DMS 273 treated with DMSO at 0.1 percent for 48 hours (cell line): Measurements from ENCODE around the gene COL5A1.
"Not testable (repeated sequence)": the region's sequence is repeated elsewhere in the genome, so short reads cannot be mapped to it uniquely, and the experiment has no call there.

ENCODE experiments used
- DNase-seq: peaks from one replicate; lab custom pipeline; 2025; lab: John Stamatoyannopoulos, UW

COL5A1 gene

DNA sequence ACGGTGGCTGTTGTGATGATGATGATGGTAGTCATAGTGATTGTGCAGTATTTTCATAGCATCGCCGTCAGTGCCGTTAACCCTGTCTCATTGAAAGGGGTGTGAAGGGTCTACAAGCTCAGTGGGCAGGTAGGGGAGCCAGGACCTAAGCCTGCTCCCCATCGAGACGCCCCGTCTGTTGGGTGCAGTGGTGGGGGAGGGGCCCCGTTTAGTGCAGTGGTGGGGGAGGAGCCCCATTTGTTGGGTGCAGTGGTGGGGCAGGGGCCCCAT, 68.6 kb downstream of the COL5A1 start:
- no peak for DNase-seq

DNA sequence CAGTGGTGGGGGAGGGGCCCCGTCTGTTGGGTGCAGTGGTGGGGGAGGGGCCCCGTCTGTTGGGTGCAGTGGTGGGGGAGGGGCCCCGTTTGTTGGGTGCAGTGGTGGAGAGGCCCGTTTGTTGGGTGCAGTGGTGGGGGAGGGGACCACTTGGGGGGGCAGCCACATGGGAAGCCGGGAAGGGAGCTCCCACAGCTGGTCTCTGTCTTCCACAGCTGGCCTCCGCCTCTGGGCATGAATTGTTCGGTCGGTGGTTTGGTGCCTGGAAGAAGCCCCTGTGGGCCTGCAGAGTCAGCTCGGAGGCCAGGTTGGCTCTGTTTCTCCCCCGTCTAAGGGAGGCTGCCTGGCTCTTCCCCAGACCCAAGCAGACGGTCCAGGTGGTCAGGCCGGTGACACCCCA, 69.3 kb downstream of the COL5A1 start:
- no peak for DNase-seq

- DNase-seq: no peak
These were observed 70.6 kb downstream of the COL5A1 start for GRCh38 chr9:134712243-134712642.

GRCh38 chr9:134712926-134713325, 71.3 kb downstream of the COL5A1 start:
- DNase-seq: no peak

DNA sequence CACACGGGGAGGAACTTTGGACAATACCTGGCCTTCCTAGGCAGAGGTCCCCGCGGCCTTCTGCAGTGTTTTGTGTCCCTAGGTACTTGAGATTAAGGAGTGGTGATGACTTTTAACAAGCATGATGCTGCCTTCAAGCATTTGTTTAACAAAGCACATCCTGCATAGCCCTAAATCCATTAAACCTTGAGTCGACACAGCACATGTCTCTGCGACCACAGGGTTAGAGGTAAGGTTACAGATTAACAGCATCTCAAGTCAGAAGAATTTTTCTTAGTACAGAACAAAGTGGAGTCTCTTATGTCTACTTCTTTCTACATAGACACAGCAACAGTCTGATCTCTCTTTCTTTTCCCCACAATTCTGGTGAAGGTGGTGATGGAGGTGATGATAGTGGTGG, 73.9 kb downstream of the COL5A1 start:
- DNase-seq: not testable (repeated sequence)

GRCh38 chr9:134716067-134716466, 74.5 kb downstream of the COL5A1 start:
- no peak for DNase-seq

- no peak for DNase-seq
These were observed 75.5 kb downstream of the COL5A1 start for GRCh38 chr9:134717056-134717455.

DNA sequence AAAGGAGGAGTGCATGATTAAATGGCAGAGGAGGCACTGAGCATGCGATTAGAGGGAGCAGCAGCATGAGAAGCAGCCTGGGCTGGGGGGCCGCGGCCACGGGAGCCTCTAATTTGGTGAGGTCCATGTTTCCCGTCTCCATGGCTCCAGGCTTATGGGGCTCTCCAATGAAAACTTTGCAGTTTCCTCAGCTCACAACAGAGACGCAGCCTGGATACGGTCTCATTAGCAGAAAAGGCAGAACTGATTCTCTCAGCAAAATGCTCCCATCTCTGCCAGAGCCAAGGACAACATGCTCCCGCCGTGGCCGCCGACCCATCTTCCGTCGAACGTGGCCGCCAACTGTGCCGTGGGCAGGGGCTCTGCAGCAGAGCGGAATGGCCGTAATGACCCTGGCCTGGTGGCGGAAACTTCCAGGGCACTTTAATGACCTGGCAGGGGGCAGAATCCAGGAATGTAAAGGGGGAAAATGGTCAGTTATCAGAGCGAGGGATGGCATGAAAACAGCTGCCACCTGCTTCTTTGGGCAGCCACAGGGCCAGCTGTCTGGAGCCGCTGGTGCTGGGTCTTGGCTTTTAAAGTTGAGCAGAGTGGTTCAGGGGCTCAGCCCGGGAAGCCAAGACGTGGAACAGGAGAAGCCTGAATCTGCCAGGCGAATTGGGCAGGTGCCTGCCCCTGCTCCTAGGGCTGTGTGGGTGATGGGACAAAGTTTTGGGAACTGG, 76.5 kb downstream of the COL5A1 start:
- no peak for DNase-seq

DNA sequence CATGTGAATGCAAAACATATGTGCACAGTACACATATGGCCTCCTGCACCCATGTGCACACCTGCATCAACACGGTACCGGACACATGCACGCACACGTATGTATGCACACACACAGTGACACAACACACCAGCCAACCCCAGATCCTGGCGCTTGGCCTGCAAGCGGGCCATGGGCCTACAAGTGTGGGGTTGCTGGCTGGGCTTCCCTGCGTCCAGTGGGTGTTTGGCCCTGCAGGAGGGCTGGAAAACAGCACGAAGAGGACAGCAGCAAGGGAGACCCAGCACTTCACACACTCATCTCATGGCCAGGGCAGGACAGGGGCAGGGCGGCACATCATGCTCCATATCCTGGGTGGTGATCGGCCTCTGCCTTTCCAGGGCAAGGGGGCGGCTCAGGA, 77.7 kb downstream of the COL5A1 start:
- no peak for DNase-seq

DNA sequence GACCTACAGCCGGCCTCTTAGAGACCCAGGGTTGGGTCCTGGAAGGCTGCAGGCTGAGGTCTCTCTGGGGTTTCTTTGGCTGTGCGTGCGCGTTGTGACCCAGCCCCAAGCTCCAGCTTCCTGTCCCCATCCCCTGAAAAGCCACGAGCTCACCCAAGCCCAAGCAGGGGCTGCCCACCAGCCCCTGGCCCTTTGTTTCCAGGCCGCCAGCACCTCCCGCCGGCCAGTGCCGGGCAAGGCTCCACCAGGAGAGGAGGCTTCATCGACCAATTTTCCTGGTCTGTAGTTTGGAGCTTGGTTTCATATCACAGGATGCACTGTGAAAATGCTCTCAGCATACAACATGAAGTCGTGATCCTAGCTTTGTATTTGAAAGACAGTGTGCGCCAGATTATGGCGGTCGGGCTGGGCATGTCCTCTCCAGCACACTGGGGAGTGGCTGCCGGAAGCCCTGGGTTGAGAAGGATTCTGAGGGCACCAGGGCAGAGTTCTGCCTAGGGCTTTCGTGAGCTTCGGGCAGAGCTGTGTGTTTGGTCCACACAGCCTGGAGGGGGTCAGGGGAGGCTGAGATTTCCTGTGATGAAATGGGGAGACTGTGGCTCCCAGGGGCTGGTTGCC, 78.6 kb downstream of the COL5A1 start:
- DNase-seq: no peak

GRCh38 chr9:134720796-134721195, 79.2 kb downstream of the COL5A1 start:
- no peak for DNase-seq

GRCh38 chr9:134721344-134721743, 79.7 kb downstream of the COL5A1 start:
- no peak for DNase-seq

- no peak for DNase-seq
These were observed 80.6 kb downstream of the COL5A1 start for GRCh38 chr9:134722120-134722701.

DNA sequence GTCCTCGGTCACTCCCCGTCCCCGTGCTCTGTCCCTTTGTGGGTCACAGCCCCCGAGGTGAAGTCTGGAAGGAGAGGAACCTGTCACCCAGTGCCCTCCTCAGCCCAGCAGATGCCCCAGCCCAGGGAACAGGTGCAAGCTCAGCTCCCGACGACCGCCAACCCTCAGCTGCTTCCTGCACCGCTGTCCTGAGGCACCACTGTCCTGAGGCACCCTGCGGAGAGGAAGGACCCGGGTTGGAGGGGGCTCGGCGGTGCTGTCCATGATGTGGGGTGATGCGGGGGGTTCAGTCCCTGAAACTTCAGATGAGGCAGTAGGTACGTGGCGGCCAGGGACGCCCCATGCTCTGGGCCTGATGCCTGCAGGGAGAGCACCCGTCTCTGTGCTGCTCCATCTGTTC, 81.4 kb downstream of the COL5A1 start:
- no peak for DNase-seq

- no peak for DNase-seq
These were observed 82.0 kb downstream of the COL5A1 start for GRCh38 chr9:134723491-134724190.

- DNase-seq: no peak
These were observed 82.8 kb downstream of the COL5A1 start for GRCh38 chr9:134724202-134724911.

GRCh38 chr9:134724912-134725604, 83.5 kb downstream of the COL5A1 start:
- DNase-seq: no peak

- DNase-seq: no peak
These were observed 84.0 kb downstream of the COL5A1 start for GRCh38 chr9:134725605-134725940.

GRCh38 chr9:134726026-134726721, 84.6 kb downstream of the COL5A1 start:
- DNase-seq: no peak

- DNase-seq: no peak
These were observed 85.1 kb downstream of the COL5A1 start for GRCh38 chr9:134726722-134727034.

GRCh38 chr9:134728021-134728795, 86.6 kb downstream of the COL5A1 start:
- no peak for DNase-seq
